ENCODE data around the gene PNPLA7.

The PNPLA7 gene

DNA sequence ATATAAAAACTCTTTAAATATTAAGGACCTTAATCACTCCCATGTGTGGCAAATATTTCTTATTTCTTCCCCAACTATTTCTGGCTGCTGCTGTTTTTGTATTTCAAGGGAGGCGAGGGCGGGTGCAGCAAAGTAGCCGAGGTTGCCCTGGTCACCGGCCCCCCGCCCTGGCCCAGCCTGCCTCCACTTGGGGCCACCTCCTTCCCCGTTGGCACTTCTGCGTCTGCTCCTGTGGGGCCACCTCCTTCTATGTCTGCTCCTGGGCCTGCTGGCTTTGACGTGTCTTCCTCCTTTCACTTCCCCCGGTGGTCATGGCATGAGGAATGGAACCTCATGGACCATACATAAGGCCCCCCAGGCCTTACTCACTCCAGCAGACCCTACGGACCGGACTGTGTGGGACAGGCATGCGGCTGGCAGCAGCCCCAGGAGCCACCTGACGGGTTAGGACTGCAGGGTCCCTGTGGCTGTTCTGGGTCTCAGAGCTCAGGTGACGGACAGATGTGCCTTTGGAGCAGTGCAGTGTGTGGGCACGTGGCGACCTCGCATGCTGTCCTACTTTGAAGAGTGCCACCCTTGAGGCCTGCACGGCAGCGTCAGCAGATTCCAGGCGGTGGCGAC is 103.2 kb downstream of the PNPLA7 start:
- Histone ChIP-seq H3K4me3 (no peak overlapping the region), H3K27ac (peak overlapping the region in 3 of 21 experiments; percentile 14 to 44 (median 24))

GRCh38 chr9:137445930-137446431 is 104.2 kb downstream of the PNPLA7 start:
- Histone ChIP-seq H3K4me3 (no peak overlapping the region), H3K27ac (peak overlapping the region in 1 of 21 experiments; percentile 44)

DNA sequence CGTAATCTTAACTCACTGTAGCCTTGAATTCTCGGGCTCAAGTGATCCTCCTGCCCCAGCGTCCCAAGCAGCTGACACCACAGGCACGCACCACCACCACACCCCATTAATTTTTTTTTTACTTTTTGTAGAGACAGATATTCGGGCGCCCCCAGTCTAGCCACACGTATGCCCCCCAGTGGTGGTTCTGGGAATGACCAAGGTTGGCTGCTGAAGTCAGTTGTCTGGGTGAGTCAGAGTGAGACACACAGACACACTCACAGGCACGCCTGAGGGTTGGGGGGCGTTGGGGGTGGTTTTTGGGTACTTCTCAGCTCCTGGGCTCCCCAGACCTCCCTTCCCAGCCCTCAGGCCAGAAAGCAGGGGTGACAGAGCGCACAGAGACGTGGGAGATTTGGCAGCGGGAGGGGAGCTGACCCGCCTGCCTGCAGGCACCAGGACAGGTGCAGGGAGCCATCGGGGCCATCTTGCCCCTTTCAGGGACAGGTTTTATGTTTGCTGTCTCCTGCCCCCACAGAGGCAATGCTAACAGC is 104.9 kb downstream of the PNPLA7 start:
- H3K4me3 ChIP-seq: no peak overlapping the region
- H3K27ac ChIP-seq: no peak overlapping the region

GRCh38 chr9:137444106-137444790 is 106.0 kb downstream of the PNPLA7 start:
- Histone ChIP-seq H3K27ac (no peak overlapping the region), H3K4me3 (no peak overlapping the region)

DNA sequence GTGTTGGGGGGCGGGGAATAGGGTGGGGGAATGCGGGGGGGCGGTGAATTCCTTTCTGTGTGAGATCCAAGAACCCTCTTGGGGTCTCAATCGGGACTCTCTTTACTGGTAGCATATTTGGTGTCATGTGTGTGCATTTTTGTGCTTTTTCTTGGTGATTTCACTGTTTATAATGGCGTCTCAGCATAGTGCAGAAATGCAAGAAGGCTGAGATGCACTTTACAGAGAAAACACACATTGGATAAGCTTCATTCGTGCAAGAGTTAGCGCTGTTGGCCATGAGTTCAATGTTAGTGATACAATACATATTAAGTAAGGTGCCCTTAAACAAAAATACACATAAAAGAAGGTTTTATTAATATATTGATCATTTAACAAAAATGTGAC is 108.3 kb downstream of the PNPLA7 start:
- Histone ChIP-seq H3K27ac (no peak overlapping the region), H3K4me3 (peak overlapping the region in 4 of 7 experiments; percentile 7 to 38 (median 26))

DNA sequence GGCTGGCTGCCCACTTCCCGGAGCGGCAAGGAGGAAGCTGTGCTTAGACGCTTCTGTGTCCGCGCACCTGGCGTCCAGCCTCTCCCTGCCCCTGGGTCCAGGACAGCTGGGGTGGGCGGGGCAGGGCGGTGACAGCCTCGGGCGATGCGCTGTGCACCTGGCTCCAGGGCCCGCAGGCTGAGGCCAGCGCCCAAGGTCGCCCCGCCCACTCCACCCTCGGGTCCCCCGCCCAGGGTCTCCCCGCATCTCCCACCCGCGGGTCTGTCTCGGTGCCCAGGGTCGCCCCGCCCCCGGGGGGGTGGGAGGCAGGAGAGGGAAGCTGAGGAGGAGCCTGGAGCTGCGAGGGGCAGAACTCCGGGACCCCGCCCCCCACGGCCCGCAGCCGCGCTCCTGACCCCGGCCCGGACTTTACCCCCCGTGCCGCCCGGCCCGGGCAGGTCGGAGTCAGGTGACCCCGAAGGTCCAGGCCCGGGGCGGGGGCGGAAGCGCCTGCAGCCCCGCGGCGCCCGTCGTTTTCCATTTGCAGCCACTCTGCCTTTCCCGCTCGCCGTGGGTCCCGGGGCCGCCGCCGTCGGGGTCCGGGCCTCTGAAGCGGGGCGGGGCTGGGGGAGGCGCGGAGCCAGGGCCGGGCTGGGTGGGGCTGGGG is 108.8 kb downstream of the PNPLA7 start, which contains the start of gene ENTPD8:
Gene ENTPD8 (minus strand): TSS at position 69 of the 646 bp plus-strand sequence. CDS start 3,072 bp downstream, outside the sequence.
- H3K27ac ChIP-seq: no peak within 1 kb of the TSS
- peak within 1 kb of the TSS in 5 of 7 experiments; percentile 7 to 38 (median 20) for H3K4me3 ChIP-seq

DNA sequence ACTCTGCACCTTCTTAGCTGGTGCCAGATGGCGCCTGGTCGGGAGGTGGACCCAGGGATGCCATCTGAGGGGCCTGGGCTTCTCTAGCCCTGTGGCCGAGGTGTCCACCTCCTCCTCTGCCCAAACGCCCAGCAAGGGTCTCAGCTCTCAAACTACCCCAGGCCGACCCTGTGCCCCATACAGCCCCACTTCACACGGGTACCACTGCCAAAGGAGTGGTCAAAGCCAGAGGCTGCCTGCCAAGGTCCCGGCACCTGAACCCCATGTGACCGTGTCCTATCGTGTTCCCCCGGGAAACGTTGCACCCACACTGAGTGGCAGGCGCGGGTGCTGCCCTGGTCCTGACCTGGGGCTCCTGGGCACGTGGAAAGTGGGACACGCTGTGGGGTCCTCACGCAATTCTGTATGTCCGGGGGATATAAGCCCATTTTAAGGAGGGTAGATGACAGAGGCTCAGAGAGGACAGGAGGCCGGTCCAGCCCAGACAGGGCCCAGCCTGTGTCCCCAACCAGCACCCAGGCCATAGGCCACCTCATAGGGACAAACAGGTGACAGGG is 111.0 kb downstream of the PNPLA7 start:
- no peak overlapping the region for H3K4me3 ChIP-seq
- no peak overlapping the region for H3K27ac ChIP-seq

DNA sequence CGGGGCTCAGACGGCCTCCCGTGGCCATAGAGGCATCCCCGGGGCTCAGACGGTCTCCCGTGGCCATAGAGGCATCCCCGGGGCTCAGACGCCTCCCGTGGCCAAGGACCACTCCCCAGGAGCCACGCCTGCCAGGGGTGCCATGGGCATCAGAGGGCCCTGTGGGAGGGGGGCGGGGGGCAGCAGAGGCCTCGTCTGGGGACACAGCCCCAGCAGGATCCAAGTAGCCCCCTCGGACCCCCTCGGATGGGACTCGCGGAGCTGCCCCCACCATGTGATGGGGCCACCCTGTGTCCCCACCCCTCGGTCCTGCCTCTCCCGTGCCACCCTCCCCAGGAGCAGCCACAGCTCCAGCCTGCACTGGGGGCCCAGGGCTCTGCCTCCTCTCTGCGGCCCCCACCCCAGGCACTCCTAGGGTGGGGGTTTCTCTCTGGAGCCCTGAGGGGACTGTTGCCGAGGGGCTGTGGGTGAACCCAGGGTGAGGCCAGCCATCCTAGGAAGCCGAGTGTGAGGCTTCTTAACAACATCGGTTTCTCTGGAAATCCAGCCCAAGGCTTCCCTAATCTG is 111.5 kb downstream of the PNPLA7 start:
- no peak overlapping the region for H3K4me3 ChIP-seq
- no peak overlapping the region for H3K27ac ChIP-seq

- Histone ChIP-seq H3K27ac (no peak overlapping the region), H3K4me3 (no peak overlapping the region)
Measured at GRCh38 chr9:137437691-137438590, 112.3 kb downstream of the PNPLA7 start.

DNA sequence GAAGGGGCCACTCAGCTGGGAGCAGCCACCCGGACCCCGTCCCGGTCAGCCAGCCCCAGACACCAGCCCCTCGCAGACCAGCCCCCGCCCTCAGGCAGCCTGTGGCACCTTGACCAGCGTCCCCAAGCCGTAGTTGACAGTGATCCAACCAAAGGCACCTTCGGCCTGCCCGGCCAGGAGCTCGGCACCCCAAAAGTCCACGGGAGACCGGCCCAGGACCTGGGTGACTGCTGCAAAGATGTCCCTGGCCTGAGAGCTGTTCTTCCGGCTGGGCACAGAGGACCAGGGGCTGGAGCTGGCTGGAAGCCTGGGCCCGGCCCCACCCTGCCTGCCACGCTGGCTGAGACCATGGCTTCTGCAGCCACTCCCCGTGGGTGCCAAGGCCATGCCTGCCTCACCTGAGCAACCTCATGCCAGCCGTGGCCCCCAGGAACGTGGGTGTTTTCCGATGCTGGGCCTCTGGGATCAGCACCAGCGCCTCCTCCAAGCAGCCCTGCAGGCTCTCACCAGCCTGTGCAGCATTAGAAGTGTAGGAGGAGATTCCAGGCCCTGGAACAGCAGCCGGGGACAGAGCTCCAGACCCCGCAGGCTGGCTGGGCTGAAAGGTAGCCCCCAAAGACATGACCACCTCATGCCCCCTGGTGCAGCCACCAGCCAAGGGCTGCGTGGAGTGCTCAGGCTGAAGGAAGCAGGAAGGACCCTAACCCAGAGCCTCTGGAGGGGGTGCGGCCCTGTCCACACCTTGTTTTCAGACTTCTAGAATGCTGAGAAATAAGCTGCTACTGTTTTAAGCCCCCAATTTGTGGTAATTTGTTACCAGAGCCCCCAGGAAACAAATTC is 113.2 kb downstream of the PNPLA7 start:
- Histone ChIP-seq H3K27ac (no peak overlapping the region), H3K4me3 (no peak overlapping the region)

DNA sequence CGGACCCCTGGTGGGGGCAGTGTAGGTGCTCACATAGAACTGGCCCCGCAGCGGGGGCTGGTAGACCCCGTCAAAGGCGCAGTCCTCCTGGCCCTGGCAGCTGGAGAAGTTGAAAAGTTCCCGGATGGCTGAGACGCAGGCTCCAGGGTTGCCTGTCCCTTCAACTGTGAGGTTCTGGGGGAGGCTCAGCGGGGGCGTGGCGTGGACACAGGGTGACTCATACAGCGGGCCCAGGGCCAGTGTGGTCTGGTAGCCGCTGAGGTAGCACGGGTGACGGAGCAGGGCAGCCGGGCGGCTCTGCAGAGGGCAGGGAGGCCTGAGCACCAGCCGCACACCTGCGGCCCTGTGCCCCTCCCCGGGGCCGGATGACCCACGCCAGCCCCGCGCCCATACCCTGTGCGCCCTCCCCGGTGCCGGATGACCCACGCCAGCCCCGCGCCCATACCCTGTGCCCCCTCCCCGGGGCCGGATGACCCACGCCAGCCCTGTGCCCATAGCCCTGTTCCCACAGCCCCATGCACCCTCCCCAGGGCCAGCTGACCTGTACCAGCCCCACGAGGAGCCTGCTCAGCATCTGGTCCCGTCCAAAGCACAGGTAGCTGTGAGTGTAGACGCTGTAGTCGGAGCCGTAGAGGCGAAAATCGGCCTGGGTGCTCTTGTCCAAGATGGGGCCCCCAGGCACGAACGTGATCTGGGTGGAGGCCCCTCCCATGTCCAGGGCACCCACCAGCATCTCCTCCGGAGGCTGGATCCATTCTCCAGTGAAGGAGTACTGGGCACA is 114.0 kb downstream of the PNPLA7 start:
- no peak overlapping the region for H3K27ac ChIP-seq
- H3K4me3 ChIP-seq: no peak overlapping the region

DNA sequence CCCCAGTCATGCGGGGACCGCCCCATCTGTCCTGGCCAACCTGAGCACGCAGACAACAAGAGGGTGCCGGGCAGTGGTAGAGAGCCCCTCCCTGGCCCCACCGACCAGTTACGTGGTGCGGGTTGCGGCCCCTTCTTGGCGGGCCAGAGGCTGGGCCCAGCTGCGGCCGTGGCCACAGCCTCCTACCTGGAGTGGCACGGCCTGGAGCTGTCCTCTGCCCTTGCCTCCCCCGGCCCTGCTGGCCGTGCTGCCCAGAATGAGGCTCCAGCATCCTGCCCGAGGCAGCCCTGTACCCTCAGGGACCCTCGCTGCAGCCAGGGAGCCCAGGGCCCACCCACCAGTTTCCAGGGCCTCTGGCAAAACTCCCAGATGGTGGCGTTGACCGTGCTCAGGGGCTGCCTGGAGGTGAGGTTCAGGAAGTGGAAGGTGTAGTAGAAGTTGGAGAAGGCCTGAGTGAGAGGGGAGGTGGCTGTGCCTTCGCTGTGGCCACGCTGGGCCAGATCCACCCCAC is 114.8 kb downstream of the PNPLA7 start:
- H3K4me3 ChIP-seq: no peak overlapping the region
- no peak overlapping the region for H3K27ac ChIP-seq

DNA sequence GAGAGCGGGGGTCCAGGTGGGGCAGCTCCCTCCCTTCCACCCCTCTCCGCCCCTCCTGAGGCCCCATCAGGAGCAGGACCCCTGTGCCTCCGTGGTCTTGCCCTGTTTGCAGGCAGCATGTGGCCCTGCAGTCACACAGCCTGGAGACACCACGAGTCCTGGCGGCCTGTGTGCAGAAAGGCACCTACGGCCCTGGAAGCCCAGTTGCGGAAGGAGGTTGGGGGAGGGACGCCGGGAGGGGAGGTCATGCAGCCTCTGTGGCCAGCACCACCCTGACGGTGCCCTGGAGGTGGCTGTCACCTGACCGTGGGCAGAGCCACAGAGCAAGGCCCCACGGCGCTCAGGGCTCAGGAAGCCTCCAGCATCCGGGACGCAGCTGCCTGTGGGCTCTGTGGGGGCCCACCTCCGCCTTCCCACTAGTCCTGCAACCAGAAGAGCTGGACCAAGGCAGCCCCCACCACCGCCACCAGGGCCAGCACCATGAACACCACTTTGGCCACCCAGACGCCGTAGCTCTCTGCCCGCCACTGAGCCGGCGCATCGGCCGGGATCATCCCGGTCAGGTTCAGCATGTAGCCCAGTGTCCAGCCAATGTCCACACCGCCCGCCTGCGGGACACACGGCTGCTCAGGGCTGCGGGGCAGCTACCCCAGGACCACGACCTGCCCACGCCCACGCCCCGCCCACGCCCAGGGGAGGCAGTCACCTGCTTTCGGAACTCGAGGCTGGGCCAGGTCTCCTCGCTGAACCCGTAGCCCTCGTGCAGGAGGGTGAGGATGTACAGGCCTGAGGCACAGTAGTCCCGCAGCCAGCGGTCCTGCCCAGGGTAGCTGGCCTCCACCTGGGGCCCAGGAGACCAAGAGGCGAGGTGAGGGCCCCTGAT is 115.5 kb downstream of the PNPLA7 start:
- no peak overlapping the region for H3K27ac ChIP-seq
- no peak overlapping the region for H3K4me3 ChIP-seq

DNA sequence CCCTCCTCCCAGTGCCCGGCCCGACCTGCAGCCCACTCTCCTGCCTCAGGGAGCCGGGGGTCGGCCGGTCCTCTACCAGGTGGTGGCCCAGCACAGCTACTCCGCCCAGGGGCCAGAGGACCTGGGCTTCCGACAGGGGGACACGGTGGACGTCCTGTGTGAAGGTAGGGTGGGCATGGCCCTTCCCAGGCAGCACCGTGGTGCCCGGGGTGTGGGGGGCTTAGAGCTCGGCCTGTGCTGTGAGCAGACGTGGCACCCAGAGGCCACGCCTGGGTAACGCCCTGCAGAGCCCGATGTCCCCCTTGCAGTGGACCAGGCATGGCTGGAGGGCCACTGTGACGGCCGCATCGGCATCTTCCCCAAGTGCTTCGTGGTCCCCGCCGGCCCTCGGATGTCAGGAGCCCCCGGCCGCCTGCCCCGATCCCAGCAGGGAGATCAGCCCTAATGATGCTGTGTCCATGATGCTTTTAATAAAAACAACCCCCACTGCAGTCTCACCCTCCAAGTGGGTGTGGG is 116.2 kb downstream of the PNPLA7 start:
- Histone ChIP-seq H3K27ac (no peak overlapping the region), H3K4me3 (no peak overlapping the region)

DNA sequence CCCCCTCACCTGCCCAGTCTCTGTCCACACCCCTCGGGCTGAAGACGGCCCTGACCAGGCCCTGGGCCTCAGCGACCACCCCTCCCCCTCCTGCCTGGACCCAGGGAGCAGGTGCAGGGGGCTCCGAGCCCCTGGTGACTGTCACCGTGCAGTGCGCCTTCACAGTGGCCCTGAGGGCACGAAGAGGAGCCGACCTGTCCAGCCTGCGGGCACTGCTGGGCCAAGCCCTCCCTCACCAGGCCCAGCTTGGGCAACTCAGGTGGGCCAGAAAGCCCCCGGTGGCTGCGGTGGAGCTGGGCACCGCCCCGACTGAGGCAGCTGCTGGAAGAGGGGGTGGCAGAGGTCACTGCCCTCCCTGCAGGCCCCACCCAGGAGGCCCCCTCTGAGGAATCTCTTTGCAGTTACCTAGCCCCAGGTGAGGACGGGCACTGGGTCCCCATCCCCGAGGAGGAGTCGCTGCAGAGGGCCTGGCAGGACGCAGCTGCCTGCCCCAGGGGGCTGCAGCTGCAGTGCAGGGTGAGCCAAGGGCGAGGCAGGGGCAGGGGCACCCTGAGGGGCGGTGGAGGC is 116.8 kb downstream of the PNPLA7 start:
- Histone ChIP-seq H3K4me3 (no peak overlapping the region), H3K27ac (no peak overlapping the region)
